Ecto neural progenitor cell (in vitro differentiated cells): ENCODE data around the gene SEMA4D.

Experiments used
- DNase-seq: peaks from one replicate; pipeline ENCODE4 v3.0.0-alpha.2; 2018; ENCODE audit warnings: low spot score

The SEMA4D gene

DNA sequence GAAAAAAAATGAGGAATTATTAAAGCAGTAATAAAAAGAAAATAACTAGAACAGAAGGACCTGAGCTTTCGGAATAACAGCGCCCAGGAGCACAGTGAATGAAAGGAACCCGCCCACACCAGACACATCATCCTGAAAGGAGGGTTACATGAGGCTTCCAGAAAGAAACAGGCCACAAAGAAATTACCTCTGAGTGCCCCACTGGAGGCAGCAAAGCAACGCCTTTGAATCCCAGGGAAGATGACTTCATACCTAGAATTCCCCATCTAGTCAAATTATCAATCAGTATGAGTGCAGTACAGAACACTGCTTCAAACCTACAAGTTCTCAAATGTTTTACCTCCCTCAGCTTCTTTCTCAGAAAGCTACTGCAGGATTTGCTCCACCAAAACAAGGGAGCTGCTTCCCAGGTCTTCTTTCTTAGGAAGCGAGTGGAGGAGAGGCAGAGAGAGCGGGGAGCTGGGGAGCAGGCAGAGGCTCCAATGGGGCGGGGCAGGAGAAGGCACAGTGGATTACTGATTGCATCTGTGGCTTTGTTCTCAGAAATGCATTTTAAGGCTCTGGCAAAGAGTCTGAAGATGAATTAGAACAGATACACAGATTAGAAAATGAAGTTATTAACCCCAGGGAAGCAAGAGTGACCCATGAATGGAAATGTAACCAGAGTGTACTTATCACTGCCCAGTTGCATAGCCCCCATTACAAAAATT is 87.1 kb downstream of the SEMA4D start:
- no peak for DNase-seq

DNA sequence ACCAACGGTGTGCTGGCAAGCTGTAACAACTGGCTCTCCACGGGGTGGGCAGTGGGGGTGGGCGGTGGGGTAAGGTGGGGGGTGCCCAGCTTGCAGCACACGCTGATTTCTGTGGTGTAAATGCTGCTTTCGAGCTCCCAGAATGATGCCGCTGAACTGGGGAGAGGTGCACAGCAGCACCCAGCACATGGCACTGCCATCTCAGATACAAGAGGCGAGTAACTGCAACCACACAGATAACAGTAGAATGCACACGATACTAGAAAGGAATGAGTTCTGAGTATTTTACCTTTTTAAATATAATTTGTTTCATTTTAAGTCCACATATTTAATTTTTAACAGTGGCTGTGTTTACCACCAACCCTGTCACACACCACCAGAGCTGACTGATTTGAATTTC is 87.9 kb downstream of the SEMA4D start:
- DNase-seq = no peak

GRCh38 chr9:89409466-89409865 is 88.4 kb downstream of the SEMA4D start:
- DNase-seq = no peak

- DNase-seq = no peak
Measured at GRCh38 chr9:89408628-89409101, 89.2 kb downstream of the SEMA4D start.

DNA sequence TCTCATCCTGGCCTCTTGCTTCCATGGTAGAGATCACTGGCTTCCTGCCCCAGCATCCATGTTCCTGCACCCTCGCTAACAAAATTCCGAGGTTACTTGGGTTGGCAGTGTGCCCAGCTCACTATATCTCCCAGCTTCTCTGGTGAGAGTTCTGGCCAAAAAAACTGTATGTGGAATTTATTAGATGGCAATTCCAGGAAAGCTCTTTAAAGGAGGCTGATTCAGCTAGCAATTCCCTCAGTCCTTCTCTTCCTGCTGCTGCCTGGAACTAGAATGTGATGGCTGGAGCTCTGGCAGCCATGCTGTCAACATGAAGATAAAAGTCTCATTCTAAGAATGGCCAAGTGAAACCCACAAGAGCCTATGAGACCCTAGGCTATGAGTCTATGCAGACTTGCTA is 90.8 kb downstream of the SEMA4D start:
- DNase-seq = no peak

DNA sequence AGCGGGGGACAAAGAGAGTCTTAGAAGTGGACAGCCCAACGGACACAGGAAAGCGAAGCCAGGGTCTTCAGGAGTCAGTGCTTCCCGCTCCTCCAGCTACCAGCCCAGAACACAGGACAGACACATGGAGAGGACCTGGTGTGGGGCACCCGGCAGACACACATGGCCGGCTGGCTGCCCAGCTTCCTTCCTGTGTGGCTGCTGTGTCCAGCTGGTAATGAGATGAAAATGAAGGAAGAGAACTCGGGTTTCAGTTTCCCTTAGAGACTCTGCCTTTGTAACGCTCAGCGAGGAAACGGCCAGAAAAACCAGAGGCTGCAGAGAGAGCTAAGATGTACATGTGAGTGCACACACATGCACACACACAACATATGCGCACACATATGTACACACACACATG is 92.1 kb downstream of the SEMA4D start:
- DNase-seq = no peak

- DNase-seq = no peak
Measured at GRCh38 chr9:89404074-89404473, 93.8 kb downstream of the SEMA4D start.

DNA sequence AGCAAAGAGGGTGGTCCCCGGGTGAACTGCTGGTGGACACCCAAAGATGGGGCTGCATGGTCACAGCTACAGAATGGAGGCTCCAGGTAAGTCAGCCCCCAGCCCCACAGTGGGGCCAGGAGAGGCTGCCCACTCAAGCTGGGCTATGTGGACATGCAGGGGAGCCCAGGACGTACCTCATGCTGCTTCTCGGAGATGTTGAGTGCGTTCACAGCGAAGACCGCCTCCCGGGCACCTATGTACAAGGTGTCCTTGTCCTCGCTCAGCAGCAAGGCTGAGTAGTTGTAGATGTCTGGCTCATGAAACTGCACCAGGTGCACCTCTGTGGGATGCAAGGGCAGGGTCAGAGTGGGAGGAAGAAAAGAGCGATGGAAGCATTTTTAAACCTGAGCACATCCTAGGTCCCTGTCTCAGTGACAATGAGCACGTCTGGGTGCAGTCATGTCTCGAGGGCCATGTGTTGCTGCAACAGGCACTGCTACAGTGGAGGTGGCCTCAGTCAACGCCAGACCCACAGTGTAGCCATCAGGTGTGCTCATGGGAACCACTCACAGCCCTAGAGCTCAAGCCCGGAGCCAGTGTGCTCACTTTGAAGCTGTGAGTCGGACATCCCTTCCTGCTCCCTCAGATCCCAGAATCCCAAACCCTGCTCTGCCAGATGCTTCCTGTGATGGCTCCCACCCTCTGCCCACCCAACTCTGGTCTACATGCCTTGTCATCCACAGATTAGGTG is 95.1 kb downstream of the SEMA4D start:
- DNase-seq = no peak

- no peak for DNase-seq
Measured at GRCh38 chr9:89400403-89401116, 97.4 kb downstream of the SEMA4D start.

DNA sequence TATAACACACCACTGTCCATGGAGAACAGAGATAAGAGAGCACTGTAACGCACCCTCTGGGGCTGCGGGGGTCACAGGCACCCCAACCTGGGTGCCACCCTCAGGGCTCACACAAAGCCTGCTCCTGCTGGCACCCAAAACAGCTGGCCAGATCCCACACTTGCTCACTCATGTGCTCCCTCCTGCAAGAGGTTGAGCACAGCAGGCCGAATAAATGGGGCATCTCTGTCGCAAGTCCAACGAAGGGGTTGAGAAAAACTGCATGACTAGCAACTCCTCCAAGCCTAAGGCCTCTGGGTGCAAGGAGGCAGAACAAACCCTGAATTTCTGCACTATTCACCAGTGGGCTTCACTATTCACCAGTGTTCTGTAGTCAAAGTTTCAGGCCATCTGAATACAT is 99.3 kb downstream of the SEMA4D start:
- no peak for DNase-seq

GRCh38 chr9:89397471-89397870 is 100.4 kb downstream of the SEMA4D start:
- DNase-seq = no peak

GRCh38 chr9:89395931-89396710 is 101.8 kb downstream of the SEMA4D start:
- DNase-seq = no peak

DNA sequence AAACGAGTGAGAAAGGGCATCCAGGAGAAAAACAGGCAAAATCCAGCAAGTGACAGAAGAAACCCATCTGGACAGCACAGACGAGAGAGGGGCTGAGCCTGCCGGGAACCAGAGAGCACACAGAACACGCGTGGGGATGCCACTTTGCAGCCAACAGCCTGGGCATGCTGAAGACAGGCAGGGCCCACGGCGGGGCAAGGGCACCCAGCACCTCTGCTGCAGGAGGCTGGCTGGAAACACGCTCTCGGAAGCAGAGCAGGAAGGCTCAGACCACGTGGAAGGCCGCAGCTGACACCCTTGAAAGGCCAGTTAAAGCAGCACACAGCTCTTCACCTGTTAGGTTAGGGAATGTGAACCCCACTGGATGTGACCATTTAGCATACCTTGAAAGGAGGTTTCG is 103.5 kb downstream of the SEMA4D start:
- no peak for DNase-seq

DNA sequence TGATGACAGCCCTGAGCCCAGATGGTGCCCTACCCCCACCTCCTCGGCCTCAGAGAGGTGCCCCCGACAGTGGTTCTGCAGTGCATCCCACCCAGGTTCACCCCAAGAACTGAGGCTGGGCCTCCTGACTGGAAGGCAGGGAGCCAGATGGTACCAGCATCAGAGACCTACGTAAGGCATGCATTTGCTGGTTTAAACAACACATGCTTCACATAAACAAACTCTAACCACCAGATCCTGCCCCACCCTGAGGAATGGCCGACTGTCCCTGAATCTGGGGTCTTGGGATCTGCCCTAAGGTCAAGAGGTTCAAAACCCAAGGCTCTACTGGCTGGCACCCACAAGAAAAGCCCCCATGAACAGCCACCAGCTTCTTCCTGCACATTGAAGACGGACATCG is 106.3 kb downstream of the SEMA4D start:
- no peak for DNase-seq

- no peak for DNase-seq
Measured at GRCh38 chr9:89390578-89391116, 107.3 kb downstream of the SEMA4D start.

DNA sequence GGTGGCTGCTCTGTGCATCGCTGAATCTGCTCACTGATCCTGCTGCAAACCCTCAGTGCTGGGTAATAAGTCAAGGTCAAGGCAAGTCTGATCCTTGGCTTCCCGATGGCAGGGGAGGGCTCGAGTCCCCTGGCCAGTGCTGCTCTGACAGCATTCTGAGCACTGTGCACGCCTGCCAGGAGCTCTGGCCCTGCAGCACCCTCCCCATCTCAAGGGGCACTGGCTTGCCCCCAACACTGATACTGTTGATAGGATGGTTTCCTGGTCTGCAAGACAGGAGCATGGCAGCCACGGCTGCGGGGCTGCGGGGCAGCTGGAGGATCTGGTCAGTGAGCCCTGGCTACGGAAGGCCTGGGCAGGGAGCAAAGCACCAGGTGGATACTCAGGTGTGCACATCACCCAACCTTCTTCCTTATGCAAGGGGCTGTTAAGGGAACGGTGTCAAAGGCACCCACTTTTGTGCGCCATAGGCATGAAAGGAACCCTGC is 107.8 kb downstream of the SEMA4D start:
- no peak for DNase-seq

DNA sequence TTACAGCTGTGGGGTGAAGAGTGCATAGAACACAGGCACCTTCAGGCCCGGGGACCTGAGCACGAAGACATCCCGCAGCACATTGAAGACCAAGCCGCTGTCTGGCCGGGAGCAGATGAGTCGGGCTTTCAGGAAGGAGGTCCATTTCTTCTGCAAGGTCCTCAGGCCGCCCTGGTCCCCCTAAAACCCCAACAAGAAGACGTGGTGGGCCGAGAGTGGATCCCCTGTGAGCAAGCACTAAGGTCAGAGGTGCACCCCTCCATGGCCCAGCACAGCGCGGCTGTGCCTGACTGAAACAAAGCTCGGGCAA is 109.1 kb downstream of the SEMA4D start:
- no peak for DNase-seq

GRCh38 chr9:89388084-89388867 is 109.6 kb downstream of the SEMA4D start:
- DNase-seq = no peak

DNA sequence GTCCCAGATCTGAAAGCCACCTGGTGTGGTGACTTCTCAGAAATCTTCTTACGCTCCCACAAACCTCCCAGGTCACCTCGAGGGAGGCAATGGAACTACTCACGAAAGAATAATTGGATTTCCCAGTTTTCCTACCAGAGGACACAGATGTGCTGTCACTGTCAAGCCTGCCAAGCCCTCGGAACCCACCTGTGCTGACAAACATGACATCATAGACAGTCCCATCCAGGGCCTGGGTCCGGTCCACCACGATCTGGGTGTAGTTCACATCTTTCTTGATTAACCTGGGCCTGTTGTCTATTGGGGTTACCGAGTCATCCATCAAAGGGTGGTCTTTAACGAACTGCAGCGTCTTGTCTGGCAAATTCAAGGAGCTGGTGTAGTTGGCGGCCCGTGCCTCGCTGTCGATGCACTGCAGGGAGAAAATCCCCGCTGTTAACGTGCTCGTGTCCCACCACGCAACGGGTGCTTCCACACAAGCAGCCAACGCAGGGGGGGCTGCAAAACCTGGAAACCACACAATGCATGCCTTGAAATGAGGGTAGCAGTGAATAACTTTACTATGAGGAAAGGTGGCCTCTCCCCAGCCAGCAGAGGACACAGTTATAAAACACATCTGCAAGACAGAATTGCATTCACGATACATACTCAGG is 110.6 kb downstream of the SEMA4D start:
- DNase-seq = no peak

DNA sequence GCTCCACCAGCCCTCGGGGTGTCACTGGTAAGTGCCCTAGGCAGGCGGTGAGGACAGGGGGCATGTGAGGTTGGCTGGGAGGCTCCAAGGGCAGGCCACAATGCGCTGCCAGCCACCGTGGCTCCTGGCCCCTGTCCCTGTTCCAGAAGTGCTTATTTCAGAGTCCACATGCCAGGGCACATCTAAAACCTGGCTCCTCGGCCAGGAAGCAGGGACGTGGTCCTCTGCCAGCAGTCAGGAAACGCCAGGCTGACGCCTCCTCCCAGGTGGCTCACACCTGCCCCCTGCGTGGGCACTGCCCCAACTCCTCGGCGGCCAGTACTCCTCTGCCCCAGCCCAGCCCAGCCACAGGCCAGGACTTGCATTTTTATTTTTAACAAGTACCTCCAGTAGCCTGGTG is 111.1 kb downstream of the SEMA4D start:
- DNase-seq = no peak

DNA sequence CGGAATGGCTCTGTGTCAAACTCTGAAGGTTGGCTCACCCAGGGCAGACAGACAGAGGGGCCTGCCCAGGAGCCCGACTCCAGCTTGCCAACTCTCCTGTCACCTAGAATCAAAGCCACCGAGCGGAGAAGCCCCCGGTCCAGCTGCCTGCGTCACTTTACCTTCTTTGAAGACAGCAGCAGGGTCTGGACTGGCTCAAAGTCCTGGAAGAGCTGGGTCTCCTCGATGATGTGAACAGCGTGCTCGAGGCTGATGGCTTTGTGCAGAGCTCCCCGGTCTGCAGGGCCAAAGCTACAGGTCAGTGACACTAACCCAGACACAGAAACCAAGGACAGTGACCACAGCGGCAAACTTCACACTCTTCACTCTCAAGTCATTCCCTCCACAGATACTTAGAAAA is 111.7 kb downstream of the SEMA4D start:
- no peak for DNase-seq
